Muscle layer of colon (tissue), 2 donors: ENCODE measurements around the gene IPMK.

Experiments
- H3K27ac ChIP-seq: one replicate; pipeline ENCODE4 v1.7.0; 2013; ENCODE audit warnings: low read depth, mild to moderate bottlenecking, low read length, moderate library complexity
- H3K27me3 ChIP-seq, 2 donors: one replicate each; pipeline ENCODE4 v1.7.0; 2013; ENCODE audit warnings: low read length in 2 of 2, mild to moderate bottlenecking in 2 of 2; ENCODE audit not compliant: insufficient read depth in 2 of 2, control insufficient read depth in 1 of 2
- H3K36me3 ChIP-seq: one replicate; pipeline ENCODE4 v1.7.0; 2013; ENCODE audit warnings: mild to moderate bottlenecking, low read length; ENCODE audit not compliant: insufficient read depth
- H3K4me1 ChIP-seq: one replicate; pipeline ENCODE4 v1.7.0; 2013; ENCODE audit warnings: mild to moderate bottlenecking, low read length; ENCODE audit not compliant: insufficient read depth
- H3K4me3 ChIP-seq, 2 donors: one replicate each; pipeline ENCODE4 v1.7.0; 2013; ENCODE audit warnings: low read length in 2 of 2, low read depth in 1 of 2, mild to moderate bottlenecking in 1 of 2, moderate library complexity in 1 of 2
- H3K9ac ChIP-seq: one replicate; pipeline ENCODE4 v1.7.0; 2013; ENCODE audit warnings: low read length
- H3K9me3 ChIP-seq: one replicate; pipeline ENCODE4 v1.7.0; 2013; ENCODE audit warnings: mild to moderate bottlenecking, low read length
- donor health status: abdominal sarcoma.
- donor health status: Adenocarcinoma of cecum.

Gene IPMK

GRCh38 chr10:58143944-58144343, 123.8 kb downstream of the IPMK start:
- no peaks in the 10 kb centered on the region for H3K9me3 ChIP-seq
- no peaks in the 10 kb centered on the region for H3K36me3 ChIP-seq
- H3K9ac ChIP-seq = no peak overlapping the region
- H3K27me3 ChIP-seq = no peaks in the 10 kb centered on the region
- H3K4me3 ChIP-seq = no peak overlapping the region
- H3K4me1 ChIP-seq = no peaks in the 10 kb centered on the region
- H3K27ac ChIP-seq = no peak overlapping the region
